GM18519 (cell line): Measurements from ENCODE around the gene KMT2D.

Source experiments
- ATAC-seq: cut with Tn5 transposase; IDR thresholded peaks from one replicate; pipeline ENCODE4 v1.9.1; 2021; ENCODE audit warnings: mild to moderate bottlenecking, moderate library complexity; ENCODE audit not compliant: unreplicated experiment, low FRiP score

The KMT2D gene, protein sequence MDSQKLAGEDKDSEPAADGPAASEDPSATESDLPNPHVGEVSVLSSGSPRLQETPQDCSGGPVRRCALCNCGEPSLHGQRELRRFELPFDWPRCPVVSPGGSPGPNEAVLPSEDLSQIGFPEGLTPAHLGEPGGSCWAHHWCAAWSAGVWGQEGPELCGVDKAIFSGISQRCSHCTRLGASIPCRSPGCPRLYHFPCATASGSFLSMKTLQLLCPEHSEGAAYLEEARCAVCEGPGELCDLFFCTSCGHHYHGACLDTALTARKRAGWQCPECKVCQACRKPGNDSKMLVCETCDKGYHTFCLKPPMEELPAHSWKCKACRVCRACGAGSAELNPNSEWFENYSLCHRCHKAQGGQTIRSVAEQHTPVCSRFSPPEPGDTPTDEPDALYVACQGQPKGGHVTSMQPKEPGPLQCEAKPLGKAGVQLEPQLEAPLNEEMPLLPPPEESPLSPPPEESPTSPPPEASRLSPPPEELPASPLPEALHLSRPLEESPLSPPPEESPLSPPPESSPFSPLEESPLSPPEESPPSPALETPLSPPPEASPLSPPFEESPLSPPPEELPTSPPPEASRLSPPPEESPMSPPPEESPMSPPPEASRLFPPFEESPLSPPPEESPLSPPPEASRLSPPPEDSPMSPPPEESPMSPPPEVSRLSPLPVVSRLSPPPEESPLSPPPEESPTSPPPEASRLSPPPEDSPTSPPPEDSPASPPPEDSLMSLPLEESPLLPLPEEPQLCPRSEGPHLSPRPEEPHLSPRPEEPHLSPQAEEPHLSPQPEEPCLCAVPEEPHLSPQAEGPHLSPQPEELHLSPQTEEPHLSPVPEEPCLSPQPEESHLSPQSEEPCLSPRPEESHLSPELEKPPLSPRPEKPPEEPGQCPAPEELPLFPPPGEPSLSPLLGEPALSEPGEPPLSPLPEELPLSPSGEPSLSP (N-terminal part only)

DNA sequence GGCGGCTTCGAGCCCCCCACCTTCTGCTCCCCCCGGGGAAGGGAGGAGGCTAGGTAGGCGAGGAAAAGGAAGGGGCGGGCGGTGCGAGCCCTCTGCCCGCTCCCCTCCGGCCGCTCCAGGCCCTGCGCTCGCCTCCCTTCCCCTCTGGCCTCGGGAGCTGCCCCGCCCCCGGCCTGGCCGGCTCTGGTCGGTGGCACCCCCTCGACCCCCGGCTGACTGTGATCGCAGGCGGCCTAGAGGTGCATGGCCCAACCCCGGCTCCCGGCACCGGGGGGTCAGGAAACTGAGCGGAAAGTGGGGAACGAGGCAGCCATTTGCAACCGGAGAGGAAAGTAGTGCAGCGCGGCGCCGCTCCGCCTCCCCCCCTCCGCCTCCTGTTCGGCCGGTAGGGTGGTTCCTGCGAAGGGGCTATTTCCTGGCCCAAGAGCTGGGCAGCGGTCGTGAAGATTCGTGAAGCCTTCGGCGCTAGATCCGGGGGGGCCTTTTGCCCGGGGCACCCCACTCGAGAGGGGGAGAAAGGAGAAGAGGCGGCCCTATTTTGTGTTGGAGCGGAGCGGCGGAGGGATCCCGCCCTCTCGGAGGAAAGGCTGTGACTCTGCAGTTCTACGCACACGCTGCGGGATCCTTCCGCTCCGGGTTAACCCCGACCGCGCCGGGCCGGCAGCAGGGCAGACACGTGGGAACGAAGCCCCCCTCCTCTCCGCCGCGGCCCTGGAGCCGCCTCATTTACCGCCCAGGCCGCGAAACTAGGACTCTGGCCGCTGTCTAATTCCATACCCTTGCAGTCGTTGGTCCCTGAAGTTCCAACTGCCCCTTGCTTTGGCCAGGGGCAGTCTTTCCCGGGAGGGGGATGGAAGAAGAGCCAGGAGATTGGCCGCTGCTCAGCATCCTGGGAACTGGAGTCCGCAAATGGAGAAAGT is at the start of gene KMT2D:
Gene KMT2D, minus strand, starts transcription at position 558 of the 920 bp plus-strand sequence. CDS start 5,470 bp downstream, outside the sequence.
- no peak for ATAC-seq

DNA sequence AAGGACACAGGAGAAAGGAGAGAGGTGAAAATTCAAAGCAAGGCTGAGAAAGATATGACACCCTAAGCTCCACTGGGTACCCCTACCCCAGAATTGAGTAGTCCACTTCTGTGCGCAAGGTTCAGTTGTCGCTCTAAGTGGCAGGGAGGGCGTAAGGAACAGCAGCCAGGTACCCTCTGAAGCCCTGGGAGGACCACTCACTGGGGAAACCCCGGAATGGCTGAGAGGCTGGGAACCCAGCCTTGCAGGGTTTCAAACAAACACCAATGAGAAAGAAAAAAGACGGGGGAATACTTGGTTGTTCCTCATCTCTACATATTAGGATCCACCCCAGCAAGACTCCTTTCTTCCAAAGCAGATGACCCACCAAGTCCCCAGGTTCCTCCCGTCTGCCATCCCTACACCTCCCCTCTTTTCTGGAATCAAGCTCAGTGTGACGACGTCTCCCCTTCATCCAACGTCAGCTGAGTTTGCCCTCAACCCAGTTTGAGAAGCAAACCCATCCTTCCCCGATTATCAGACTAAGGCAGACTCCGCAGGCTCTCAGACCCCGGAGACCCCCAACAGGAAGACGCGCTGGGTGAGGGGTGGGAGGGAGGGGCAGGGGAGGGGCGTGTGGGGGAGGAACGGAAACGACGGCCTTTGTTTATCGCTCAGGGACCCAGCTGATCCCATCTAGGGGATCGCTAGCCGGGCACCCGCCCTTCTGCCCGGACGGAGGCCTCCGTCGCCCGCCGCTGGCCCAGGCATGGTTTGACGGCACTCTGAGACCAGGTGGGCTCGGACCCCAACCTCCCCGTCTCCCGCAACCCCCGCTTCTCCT is 49.3 kb upstream of the KMT2D start:
- no peak for ATAC-seq

DNA sequence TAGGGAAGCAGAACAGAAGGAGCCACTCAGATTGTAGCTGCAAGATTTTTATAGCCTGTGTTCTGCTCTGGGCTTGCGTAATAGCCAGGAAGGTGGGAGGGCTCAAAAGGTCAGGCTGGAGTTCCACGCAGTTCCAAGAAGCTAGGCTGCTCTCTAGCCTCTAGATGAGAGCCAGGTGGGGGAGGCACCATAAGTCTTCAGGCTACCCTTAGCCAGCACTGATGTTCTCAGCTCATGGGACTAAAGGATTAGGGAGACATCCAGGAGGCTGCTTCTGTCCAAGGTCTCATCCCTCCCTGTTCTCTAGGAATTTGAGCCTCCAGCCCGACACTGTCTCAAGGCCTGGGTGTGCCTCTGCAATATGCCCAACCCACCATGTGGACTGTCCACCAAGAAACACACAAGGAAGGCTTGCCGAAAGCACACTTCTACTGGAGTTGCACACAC is 48.4 kb upstream of the KMT2D start:
- no peak for ATAC-seq

DNA sequence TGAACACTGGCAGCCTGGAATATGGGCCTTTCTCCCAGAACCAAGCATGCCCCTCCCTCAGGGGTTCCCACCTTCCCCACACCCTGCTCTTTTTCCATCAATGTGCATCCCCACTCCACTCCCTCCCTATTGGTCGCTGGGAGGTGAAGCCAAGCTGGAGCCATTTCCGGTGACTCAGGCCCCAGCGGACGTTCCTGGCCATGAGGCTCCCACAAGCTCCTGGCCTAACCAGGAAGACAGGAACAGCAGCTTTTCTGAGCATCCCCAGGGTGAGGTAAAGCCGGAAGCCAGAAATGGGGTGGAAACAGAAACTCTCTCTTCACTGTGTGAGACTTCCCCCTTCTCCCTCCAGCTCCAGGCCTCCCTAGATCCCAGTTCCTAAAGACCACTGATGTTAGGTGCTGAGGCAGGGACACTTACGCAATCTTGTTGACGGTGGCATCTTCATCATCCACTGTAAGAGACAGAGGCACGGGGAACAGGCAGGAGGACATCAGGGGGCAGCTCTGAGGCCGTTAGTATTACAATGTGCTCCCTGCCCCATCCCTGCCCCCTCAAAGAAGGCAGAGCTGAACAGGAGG is 45.0 kb upstream of the KMT2D start:
- no peak for ATAC-seq

DNA sequence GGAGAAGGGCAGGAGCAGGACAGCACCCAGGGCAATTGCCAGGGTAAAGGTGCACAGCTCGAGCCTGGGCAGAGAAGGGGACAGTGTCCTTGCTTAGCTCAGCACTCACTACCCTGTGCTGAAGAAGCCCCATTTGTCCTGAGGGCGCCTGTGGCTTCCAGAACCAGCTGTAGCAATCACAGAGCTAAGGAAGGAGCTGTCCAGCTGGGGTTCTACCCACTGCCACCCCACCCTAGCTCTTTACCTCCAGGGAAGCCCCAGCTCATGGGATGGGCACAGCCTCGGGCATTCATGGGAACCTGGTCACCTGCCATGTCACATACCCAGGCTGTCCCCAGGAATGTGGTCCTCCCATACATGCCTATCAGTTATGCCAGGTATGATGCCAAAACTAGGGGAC is 44.2 kb upstream of the KMT2D start:
- no peak for ATAC-seq

DNA sequence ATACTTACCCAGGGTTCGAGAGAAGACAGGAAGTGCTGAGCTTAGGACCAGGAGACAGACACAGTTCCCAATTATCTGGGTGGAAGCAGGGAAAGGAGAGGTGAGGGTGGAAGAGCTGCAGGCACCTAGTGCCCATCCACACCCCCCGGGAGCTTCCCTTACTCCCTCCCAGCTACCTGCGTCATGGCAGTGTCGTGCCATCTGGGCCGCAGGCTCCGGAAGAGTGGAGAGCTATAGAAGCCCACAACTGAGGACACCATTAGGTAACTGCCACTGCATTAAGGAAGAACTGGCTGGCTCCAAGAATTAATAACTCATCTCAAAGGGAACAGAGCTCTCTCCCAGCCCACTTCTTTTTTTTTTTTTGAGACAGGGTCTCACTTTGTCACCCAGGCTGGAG is 39.8 kb upstream of the KMT2D start:
- ATAC-seq, result no peak

DNA sequence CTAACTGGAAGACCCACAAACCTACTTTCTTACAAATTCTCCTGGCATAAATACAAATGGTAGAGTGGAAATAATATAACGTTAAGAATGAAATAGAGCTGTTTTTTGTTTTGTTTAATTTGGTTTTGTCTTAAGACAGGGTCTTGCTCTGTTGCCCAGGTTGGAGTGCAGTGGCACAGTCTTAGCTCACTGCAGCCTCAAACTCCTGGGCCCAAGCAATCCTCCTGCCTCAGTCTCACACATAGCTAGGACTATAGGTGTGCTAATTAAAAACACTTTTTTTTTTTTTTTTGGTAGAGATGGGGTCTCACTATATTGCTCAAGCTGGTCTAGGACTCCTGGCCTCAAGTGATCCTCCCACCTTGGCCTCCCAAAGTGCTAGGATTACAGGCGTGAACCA is 38.1 kb upstream of the KMT2D start:
- no peak for ATAC-seq

DNA sequence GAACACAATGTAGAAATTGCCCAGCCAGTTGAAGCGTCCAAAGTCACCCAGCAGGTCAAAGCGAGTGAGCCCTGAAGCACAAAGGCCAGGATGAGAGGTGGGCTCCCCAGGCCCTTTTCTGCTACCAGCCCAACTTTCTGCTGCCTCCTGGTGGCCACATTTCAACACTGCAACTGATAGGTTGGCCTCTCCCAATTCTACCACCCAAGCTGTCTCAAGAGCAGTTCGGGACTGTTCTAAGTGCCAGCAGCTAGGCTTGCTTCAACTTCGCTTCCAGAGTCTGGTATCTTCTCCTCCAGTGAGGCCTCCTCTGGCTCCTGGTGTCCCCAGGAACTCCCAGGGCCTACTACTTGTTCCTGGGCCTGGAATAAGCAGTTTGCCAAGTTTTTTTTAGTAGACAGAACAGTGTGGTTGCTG is 37.4 kb upstream of the KMT2D start:
- no peak for ATAC-seq

DNA sequence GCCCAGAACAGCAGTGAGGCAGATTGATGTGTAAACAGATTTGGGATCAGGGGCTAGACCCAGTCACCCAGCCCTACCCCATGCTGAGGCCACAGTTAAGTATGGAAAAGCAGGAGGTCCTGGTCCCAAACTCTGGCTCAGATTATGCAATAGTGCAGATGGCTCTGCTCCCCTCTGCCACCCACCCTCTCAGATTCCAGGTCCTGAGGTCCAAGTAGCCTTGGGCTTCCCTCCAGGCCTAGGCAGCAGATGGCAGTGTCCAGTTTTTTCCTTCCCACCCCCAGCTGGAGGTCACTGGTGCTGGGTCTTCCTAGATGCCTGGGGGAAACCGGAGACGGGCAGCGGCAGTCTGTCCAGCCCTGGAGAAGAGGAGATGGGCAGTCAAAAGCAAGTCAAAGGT is 36.8 kb upstream of the KMT2D start:
- no peak for ATAC-seq

DNA sequence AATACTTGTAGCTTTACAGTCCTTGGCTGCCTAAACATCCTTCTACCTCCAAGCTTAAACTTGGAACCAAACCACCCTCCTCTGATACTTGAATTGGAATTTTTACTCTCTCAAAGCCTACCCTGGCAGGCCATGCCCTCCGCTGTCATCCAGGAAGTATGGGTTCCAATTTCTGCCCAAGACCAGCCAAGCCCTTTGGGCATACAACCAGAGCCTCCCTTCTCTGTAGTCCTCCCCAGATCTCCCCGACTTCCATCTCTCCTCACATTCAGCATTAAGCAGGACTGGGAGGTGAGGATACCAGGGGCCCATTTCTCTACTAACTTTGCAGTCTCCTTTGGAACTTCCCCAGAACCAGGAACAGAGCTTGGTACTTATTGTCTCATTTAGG is 34.4 kb upstream of the KMT2D start:
- ATAC-seq, result no peak

DNA sequence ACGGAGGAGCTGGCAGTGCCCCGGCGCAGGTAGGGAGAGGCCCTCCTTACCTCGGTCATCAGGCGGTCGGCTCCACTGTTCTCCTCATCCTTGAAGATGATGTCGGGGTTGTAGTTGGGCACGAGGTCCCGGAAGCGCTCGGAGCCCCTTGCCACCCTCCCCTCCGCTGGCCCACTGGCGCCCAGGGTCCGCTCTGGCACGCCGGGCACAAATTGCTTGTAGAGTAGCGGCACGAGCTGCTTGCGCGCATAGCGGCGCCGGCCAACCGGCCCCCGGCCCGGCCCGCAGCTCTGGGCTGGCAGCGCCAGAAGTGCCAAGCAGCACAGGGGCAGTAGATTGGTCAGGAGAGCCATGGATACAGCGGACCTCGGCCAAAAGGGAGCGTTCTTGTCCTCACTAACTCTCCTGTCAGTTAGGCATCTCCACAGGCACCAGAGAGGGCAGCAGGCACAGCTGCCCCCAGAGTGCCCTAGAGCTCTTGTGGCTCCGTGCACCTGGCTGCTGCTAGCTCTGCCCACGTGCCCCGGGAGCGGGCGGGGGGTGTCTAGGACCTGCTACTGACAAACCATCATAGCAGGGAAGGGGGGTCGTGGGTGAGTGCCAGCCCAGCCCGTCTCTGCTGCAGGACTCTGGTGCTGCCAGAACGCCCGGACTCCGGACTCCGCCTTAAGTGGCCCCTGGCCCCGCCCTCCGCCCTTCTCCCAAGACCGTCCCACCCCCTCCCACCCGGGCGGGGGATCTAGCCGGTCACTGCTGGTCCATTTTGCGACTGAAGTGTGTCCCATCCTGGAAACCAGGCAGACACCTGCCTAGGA is 33.8 kb upstream of the KMT2D start, which contains the start of gene DHH:
Gene DHH, minus strand, starts transcription at position 642 of the 815 bp plus-strand sequence. Its CDS starts 289 bp downstream, at position 353.
- ATAC-seq, result no peak

DNA sequence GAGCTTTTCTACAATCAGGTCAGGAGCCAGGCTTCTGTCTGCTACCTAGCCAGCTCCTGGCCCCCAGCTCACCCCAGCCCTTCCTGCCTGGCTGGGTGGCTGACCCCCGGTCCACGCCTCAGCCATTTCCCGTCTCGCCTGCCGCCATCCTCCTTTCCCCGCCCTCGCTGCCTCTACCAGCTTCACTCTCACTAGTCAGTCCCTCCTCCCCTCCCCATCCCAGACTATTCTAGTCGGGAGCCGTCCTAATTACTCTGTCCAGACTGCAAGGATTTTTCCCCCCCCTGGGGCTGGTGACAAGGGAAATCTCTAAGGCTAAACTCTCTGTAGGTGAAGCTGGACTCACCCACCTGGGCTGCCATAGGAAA is 33.2 kb upstream of the KMT2D start:
- no peak for ATAC-seq

DNA sequence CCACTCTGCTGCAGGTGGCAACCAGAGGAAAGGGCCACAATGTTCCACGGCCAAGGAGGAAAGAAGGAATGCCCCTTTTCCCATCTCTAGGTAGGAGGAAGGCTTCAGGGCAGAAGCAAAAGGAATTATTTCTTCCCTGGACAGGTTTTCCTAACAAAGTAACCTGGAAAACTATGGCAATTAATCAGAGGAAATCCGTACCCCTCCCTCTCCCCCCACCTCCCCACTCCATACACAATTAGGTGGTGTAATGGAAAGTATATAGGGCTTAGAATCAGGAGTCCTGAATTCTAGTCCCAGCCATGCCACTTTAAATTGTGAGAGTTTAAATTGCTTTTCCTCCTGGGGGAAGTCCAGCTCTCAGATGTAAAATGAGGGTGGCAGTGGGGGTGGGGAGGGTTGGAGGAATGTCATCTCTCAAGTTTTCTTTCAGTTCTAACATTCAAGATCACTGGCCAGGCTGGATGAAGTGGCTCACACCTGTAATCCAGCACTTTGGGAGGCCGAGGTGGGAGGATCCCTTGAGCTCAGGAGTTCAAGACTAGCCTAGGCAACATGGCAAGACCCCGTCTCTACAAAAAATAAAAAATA is 32.3 kb upstream of the KMT2D start:
- ATAC-seq, result no peak

DNA sequence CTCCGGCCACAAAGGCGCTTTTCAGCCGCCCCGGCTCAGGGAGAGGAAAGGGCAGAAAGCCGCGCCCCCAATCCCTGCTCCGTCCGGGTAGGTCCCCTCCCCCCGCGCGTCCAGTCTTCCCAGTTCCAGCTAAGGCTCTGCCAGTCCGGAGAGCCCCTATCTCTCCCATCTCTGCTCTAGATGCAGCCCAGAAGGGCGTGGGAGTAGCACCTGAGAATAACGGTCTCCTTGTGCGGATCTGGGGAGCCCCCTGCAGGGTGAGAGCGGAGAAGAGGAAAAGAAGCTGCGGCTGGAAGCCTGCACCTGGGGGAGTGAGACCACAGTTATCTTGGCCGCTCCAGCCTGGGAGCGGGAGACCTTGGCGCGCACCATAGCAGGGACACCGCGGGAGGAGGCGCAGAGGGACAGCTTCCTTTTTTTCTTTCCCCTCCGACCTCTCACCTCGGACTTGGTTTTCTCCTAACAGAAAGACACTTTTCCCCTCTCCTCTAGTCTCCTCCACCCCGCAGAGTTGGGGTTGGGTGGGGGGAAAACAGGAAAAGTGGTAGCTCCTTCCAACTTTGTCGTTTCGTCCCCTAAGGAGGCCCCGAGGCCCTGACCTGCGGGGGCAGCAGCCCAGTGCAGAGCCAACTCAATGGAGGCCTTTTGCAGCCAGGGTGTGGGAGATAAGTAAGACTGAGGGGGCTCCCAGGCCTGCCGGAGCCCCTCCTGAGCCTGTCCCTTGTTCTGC is 31.7 kb upstream of the KMT2D start:
- no peak for ATAC-seq

DNA sequence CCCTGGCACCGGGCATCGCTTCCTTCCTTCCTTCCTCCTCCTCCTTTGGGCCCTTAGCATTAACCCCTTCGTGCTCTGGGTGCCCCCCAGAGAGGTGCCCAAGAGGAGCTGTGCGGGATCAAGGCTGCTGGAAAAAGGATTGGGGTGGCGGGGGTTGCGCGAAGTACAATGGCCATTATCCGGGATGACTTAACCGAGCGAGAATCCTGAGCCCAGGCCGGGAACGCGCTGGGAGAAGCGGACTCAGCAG is 31.2 kb upstream of the KMT2D start:
- ATAC-seq, result no peak

DNA sequence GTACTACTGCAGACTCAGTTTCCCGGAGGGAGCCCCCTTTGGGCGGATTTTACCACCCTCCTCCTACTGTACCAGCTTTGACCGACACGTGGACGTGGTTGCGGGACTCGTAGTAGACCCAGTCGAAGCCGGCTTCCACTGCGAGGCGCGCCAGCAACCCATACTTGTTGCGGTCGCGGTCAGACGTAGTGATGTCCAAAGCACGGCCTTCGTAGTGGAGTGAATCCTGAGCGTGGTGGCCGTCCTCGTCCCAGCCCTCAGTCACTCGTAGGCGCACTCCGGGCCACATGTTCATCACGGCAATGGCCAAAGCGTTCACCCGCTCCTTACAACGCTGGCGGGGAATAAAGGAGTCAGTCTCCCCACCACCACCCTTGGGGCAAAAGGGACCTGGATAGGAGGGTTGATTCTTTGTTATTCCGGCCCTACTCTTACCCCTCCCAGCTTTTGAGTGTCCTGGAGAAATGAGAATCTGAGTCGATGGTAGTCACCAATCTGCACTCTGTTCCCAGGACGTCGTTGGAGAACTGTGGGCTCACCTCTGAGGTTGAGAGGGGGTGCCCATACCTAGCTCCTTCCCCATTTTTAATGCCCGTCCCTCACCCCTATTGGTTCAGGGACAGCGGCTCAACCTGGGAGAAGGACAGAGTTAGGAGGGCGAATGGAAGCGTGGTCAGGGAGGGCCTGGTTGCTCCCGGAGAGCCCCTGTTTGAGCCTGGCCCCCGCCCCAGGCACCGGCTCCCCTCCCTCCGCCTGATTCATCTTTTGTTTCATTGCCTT is 30.7 kb upstream of the KMT2D start:
- ATAC-seq, result no peak
